WI38 (cell line): ENCODE results near the gene UBR4.

Source experiments
- H3K4me3 ChIP-seq: 2 replicates; pipeline ENCODE4 v1.5.1; 2011; ENCODE audit warnings: low read depth, mild to moderate bottlenecking, control low read depth, low read length
- CTCF ChIP-seq: IDR thresholded peaks from 2 replicates; pipeline ENCODE4 v1.5.1; 2012; ENCODE audit warnings: low read depth, mild to moderate bottlenecking, control low read depth, low read length

UBR4 gene

GRCh38 chr1:19197845-19198244, 12.2 kb downstream of the UBR4 start:
- no peak for TF ChIP-seq CTCF
- H3K4me3 ChIP-seq = no peak overlapping the region

GRCh38 chr1:19196331-19196730, 13.7 kb downstream of the UBR4 start:
- no peak for TF ChIP-seq CTCF
- no peak overlapping the region for H3K4me3 ChIP-seq

- no peak overlapping the region for H3K4me3 ChIP-seq
- no peak for TF ChIP-seq CTCF
Observed at GRCh38 chr1:19193004-19193403, 17.1 kb downstream of the UBR4 start.

- no peak overlapping the region for H3K4me3 ChIP-seq
- TF ChIP-seq CTCF = no peak
Observed at GRCh38 chr1:19191811-19192210, 18.3 kb downstream of the UBR4 start.

- H3K4me3 ChIP-seq = no peak overlapping the region
- no peak for TF ChIP-seq CTCF
Observed at GRCh38 chr1:19190468-19190867, 19.6 kb downstream of the UBR4 start.

GRCh38 chr1:19189270-19189669, 20.8 kb downstream of the UBR4 start:
- no peak for TF ChIP-seq CTCF

GRCh38 chr1:19187852-19188251, 22.2 kb downstream of the UBR4 start:
- no peak overlapping the region for H3K4me3 ChIP-seq
- no peak for TF ChIP-seq CTCF

More at GRCh38 chr1:19189270-19189669, 20.8 kb downstream of the UBR4 start:
- no peak overlapping the region for H3K4me3 ChIP-seq
